Muscle layer of duodenum (tissue), 2 donors: Measurements from ENCODE around the gene PMS1.
"Not testable (repeated sequence)": the region's sequence is repeated elsewhere in the genome, so short reads cannot be mapped to it uniquely, and the experiment has no call there.

Experiments
- H3K27ac ChIP-seq: one replicate; pipeline ENCODE4 v1.7.0; 2013; ENCODE audit warnings: mild to moderate bottlenecking, low read length
- H3K27me3 ChIP-seq: one replicate; pipeline ENCODE4 v1.7.0; 2013; ENCODE audit warnings: low read depth, mild to moderate bottlenecking, control low read depth, low read length
- H3K36me3 ChIP-seq, 2 donors: one replicate each; pipeline ENCODE4 v1.7.0; 2013; ENCODE audit warnings: low read length in 2 of 2, control low read depth in 1 of 2, mild to moderate bottlenecking in 1 of 2; ENCODE audit not compliant: insufficient read depth in 2 of 2, control insufficient read depth in 1 of 2
- H3K4me1 ChIP-seq, 2 donors: one replicate each; pipeline ENCODE4 v1.7.0; 2013; ENCODE audit warnings: low read length in 2 of 2, mild to moderate bottlenecking in 2 of 2, control low read depth in 1 of 2, moderate library complexity in 1 of 2; ENCODE audit not compliant: insufficient read depth in 2 of 2, control insufficient read depth in 1 of 2
- H3K4me3 ChIP-seq, 2 donors: one replicate each; pipeline ENCODE4 v1.7.0; 2013; ENCODE audit warnings: low read length in 2 of 2, low read depth in 1 of 2, mild to moderate bottlenecking in 1 of 2
- H3K9me3 ChIP-seq, 2 donors: one replicate each; pipeline ENCODE4 v1.7.0; 2013; ENCODE audit warnings: low read length in 2 of 2, control low read depth in 1 of 2, mild to moderate bottlenecking in 1 of 2; ENCODE audit not compliant: control insufficient read depth in 1 of 2
- donor health status: healthy.

PMS1 gene

DNA sequence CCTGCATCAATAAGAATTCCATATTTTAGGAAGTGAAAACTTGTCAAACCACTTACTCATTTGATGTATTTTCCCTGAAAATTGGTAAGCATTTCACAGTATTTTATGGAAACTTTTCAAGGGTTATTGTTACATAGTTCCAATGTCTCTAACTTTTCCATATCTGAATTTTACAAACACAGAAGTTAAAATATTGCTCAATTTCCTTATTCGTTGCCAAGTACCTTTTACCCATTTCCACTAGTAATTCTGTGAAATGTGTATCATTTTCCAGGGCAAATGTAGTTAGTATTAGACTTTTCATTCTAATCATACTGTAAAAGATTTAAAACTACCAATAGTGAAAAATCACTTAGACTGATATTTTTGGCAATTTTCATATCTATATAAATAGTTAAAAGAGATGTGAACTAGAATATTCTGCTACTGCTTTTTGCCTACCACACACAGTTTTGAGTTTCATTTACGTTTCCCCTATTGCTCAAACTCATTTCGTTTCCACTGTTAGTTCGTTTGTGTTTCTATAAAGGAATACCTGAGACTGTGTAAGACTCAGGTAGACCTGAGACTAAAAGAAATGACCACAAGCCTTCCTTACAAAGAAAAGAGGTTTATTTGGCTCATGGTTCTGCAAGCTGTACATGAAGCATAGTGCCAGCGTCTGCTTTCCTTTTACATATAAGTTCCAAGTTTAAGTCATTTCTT is 86.3 kb downstream of the PMS1 start:
- H3K36me3 ChIP-seq: peaks cover 0 to 5% of the 10 kb centered on the region in 2 donors

GRCh38 chr2:189873696-189874095 is 89.4 kb downstream of the PMS1 start:
- Histone ChIP-seq H3K36me3 (peaks cover 5% of the 10 kb centered on the region in 2 donors), H3K27ac (no peak overlapping the region), H3K4me3 (no peak overlapping the region), H3K9me3 (no peaks in the 10 kb centered on the region), H3K27me3 (no peaks in the 10 kb centered on the region), H3K4me1 (peaks cover 0 to 4% of the 10 kb centered on the region in 2 donors)

More for the DNA sequence above, 86.3 kb downstream of the PMS1 start:
- no peaks in the 10 kb centered on the region for H3K27me3 ChIP-seq
- H3K27ac ChIP-seq: no peak overlapping the region
- H3K9me3 ChIP-seq: no peaks in the 10 kb centered on the region
- peaks cover 0 to 4% of the 10 kb centered on the region in 2 donors for H3K4me1 ChIP-seq
- H3K4me3 ChIP-seq: no peak overlapping the region

- H3K27ac ChIP-seq: no peak overlapping the region
- H3K4me1 ChIP-seq: peaks cover 0 to 2% of the 10 kb centered on the region in 2 donors
- H3K27me3 ChIP-seq: no peaks in the 10 kb centered on the region
- H3K9me3 ChIP-seq: no peaks in the 10 kb centered on the region
- no peak overlapping the region for H3K4me3 ChIP-seq
- peaks cover 5% of the 10 kb centered on the region in 2 donors for H3K36me3 ChIP-seq
Observed at GRCh38 chr2:189874586-189875320, 90.5 kb downstream of the PMS1 start.

DNA sequence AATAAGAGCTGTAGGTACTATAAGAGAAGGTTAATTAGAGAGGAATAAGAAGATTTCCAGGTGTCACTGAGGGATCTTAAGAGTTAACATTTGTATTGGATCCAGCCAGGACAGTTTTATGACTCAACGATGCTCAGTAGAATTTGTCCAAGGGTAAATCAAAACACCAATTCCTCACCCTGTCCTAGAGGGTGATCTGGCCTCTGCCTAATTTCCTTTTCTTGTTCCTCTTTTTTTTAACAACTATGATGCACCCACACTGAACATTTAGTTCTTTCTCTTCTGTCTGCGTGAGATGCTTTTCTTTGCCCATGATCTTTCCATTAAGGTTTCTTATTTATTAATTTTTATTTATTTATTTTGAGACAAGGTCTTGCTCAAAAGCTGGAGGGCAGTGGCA is 92.0 kb downstream of the PMS1 start:
- H3K27ac ChIP-seq: no peak overlapping the region

GRCh38 chr2:189879716-189880081 is 95.4 kb downstream of the PMS1 start:
- Histone ChIP-seq H3K36me3 (peaks cover 0 to 5% of the 10 kb centered on the region in 2 donors), H3K27me3 (no peaks in the 10 kb centered on the region), H3K9me3 (no peaks in the 10 kb centered on the region), H3K4me1 (no peaks in the 10 kb centered on the region), H3K4me3 (no peak overlapping the region), H3K27ac (no peak overlapping the region)

More for the DNA sequence above, 92.0 kb downstream of the PMS1 start:
- no peaks in the 10 kb centered on the region for H3K9me3 ChIP-seq
- no peak overlapping the region for H3K4me3 ChIP-seq
- peaks cover 5% of the 10 kb centered on the region in 2 donors for H3K36me3 ChIP-seq
- no peaks in the 10 kb centered on the region for H3K4me1 ChIP-seq
- H3K27me3 ChIP-seq: no peaks in the 10 kb centered on the region

DNA sequence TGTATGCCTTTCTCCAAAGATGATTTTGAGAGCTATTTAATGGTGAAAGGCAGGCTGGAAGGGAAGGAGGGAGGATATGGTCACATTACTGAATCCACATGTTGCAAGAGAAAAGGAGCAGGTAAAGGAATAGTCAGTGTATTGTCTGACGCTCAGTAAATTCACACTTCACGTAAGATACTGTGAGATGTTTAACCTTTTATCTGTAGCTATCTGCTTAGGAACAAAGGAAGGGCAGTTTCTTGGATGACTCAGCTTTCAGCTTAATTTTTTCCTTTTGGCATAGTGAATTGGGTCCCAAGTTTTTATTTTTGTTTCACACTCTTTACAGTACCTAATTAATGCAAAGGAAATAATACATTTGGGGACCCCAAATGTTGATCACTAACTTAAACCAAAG is 96.2 kb downstream of the PMS1 start:
- Histone ChIP-seq H3K4me3 (no peak overlapping the region), H3K9me3 (no peaks in the 10 kb centered on the region), H3K36me3 (peaks cover 0 to 5% of the 10 kb centered on the region in 2 donors), H3K27me3 (no peaks in the 10 kb centered on the region), H3K4me1 (no peaks in the 10 kb centered on the region), H3K27ac (no peak overlapping the region)

DNA sequence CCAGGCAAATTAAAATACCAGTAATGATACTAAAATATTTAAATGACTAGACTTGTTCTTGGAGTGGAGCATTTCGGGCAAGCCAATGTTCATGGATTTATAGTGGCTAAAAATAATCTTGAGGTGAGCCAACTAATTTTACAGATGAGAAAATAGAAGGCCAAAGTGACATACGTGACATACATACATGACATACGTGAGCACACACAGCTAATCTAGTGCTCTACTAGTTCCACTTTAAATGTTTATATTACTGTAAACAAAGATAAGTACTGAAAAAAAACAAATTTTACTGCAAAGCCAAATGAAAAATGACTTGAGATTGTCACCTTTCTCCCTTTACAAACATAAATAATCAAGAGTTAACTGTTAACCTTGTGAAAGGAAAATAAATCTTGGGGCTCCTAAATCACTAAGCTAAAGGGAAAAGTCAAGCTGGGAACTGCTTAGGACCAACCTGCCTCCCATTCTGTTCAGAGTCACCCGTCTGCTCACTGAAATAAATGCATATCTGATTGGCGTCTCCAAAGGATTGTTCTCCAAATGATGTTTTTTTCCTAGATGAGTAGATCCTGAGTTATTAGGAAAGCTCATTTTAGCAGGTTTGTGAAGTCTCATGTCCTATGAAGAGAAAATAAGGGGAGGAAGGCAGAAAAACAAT is 96.7 kb downstream of the PMS1 start:
- Histone ChIP-seq H3K4me3 (no peak overlapping the region), H3K27me3 (no peaks in the 10 kb centered on the region), H3K36me3 (peaks cover 0 to 5% of the 10 kb centered on the region in 2 donors), H3K27ac (no peak overlapping the region), H3K9me3 (no peaks in the 10 kb centered on the region), H3K4me1 (no peaks in the 10 kb centered on the region)

DNA sequence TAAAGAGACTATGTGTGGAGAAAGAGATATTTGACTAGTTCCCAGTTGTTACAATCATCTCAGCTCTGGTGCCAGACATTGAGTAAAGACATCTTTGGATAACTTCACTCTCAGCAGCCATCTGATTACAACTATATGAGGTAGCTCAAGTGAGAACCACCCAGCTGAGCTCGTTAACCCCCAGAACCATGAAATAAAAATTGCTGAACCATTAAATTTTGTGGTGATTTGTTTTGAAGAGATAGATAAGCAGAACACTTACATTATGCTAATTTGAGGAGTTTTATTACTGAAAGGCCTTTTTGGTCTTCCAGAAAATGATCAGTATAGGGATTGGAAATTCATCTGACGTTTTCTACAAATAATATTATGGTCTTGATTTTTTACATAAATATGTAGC is 101.1 kb downstream of the PMS1 start:
- H3K4me1 ChIP-seq: no peaks in the 10 kb centered on the region

GRCh38 chr2:189892546-189893294 is 108.5 kb downstream of the PMS1 start:
- H3K4me1 ChIP-seq, H3K36me3 ChIP-seq, H3K4me3 ChIP-seq, H3K27ac ChIP-seq, H3K27me3 ChIP-seq, H3K9me3 ChIP-seq: not testable (repeated sequence)

More for the DNA sequence above, 101.1 kb downstream of the PMS1 start:
- H3K9me3 ChIP-seq: no peaks in the 10 kb centered on the region
- H3K4me3 ChIP-seq: no peak overlapping the region
- H3K36me3 ChIP-seq: no peaks in the 10 kb centered on the region
- no peak overlapping the region for H3K27ac ChIP-seq
- H3K27me3 ChIP-seq: no peaks in the 10 kb centered on the region

GRCh38 chr2:189896809-189897208 is 112.6 kb downstream of the PMS1 start:
- H3K27ac ChIP-seq: no peak overlapping the region

GRCh38 chr2:189899101-189899500 is 114.9 kb downstream of the PMS1 start:
- Histone ChIP-seq H3K9me3 (no peaks in the 10 kb centered on the region), H3K4me3 (no peak overlapping the region), H3K4me1 (no peaks in the 10 kb centered on the region), H3K36me3 (no peaks in the 10 kb centered on the region), H3K27ac (no peak overlapping the region), H3K27me3 (no peaks in the 10 kb centered on the region)

More at GRCh38 chr2:189896809-189897208, 112.6 kb downstream of the PMS1 start:
- H3K4me3 ChIP-seq: no peak overlapping the region
- H3K4me1 ChIP-seq: no peaks in the 10 kb centered on the region
- H3K9me3 ChIP-seq: no peaks in the 10 kb centered on the region
- H3K36me3 ChIP-seq: no peaks in the 10 kb centered on the region
- no peaks in the 10 kb centered on the region for H3K27me3 ChIP-seq
